H9 (cell line): Measurements from ENCODE around the gene ARL4D. TPM values are rescaled to one million over a fixed set of nuclear protein-coding genes. Genes with fewer than 3 reads are reported as not detected.

Source experiments
- DNase-seq: peaks from one replicate; pipeline ENCODE4 v3.0.0-alpha.2; 2017
- H2AFZ ChIP-seq: one replicate; pipeline ENCODE4 v1.6.1; 2013; ENCODE audit warnings: mild to moderate bottlenecking, low read length, control low read depth, moderate library complexity
- H2AK5ac ChIP-seq: 2 replicates; pipeline ENCODE4 v1.6.1; 2013; ENCODE audit warnings: low read length, control low read depth, mixed read lengths; ENCODE audit not compliant: insufficient read length
- H2BK120ac ChIP-seq: one replicate; pipeline ENCODE4 v1.6.1; 2013; ENCODE audit warnings: low read depth, mild to moderate bottlenecking, low read length, control low read depth, inconsistent platforms; ENCODE audit not compliant: poor library complexity, severe bottlenecking
- H2BK12ac ChIP-seq: 2 replicates; pipeline ENCODE4 v1.6.1; 2013; ENCODE audit warnings: low read length, control low read depth, mixed read lengths, low read depth; ENCODE audit not compliant: insufficient read length
- H2BK15ac ChIP-seq: 2 replicates; pipeline ENCODE4 v1.6.1; 2013; ENCODE audit warnings: low read depth, low read length, control low read depth
- H2BK20ac ChIP-seq: one replicate; pipeline ENCODE4 v1.6.1; 2013; ENCODE audit warnings: low read depth, mild to moderate bottlenecking, low read length, control low read depth, inconsistent platforms; ENCODE audit not compliant: poor library complexity, severe bottlenecking
- H2BK5ac ChIP-seq: 2 replicates; pipeline ENCODE4 v1.6.1; 2013; ENCODE audit warnings: low read length, control low read depth, mixed read lengths; ENCODE audit not compliant: insufficient read length
- H3K14ac ChIP-seq: 2 replicates; pipeline ENCODE4 v1.6.1; 2013; ENCODE audit warnings: low read length, control low read depth; ENCODE audit not compliant: insufficient read depth
- H3K18ac ChIP-seq: 2 replicates; pipeline ENCODE4 v1.6.1; 2013; ENCODE audit warnings: low read depth, mild to moderate bottlenecking, mixed read lengths, low read length, control low read depth; ENCODE audit not compliant: insufficient read length
- H3K23ac ChIP-seq: 2 replicates; pipeline ENCODE4 v1.6.1; 2013; ENCODE audit warnings: low read length, control low read depth, mixed read lengths, low read depth; ENCODE audit not compliant: insufficient read length
- H3K23me2 ChIP-seq: 2 replicates; pipeline ENCODE4 v1.6.1; 2013; ENCODE audit warnings: low read depth, mild to moderate bottlenecking, mixed read lengths, low read length, control low read depth; ENCODE audit not compliant: insufficient read length, poor library complexity, severe bottlenecking
- H3K27ac ChIP-seq: 2 replicates; pipeline ENCODE4 v1.5.1; 2013; ENCODE audit warnings: low read length, control low read depth, mixed read lengths, low read depth; ENCODE audit not compliant: insufficient read length
- H3K27me3 ChIP-seq: 2 replicates; pipeline ENCODE4 v1.6.1; 2013; ENCODE audit warnings: low read length, control low read depth, inconsistent platforms; ENCODE audit not compliant: insufficient read depth
- H3K4ac ChIP-seq: 2 replicates; pipeline ENCODE4 v1.6.1; 2013; ENCODE audit warnings: low read depth, mild to moderate bottlenecking, control low read depth, inconsistent platforms, low read length, moderate library complexity
- H3K4me1 ChIP-seq: 2 replicates; pipeline ENCODE4 v1.6.1; 2013; ENCODE audit warnings: low read length, control low read depth, inconsistent platforms; ENCODE audit not compliant: insufficient read depth
- H3K4me2 ChIP-seq: 2 replicates; pipeline ENCODE4 v1.6.1; 2013; ENCODE audit warnings: low read length, control low read depth, mixed read lengths; ENCODE audit not compliant: insufficient read length, insufficient read depth
- H3K56ac ChIP-seq: 2 replicates; pipeline ENCODE4 v1.6.1; 2013; ENCODE audit warnings: low read depth, mild to moderate bottlenecking, mixed read lengths, low read length, control low read depth; ENCODE audit not compliant: insufficient read length
- H3K79me1 ChIP-seq: 2 replicates; pipeline ENCODE4 v1.6.1; 2013; ENCODE audit warnings: low read depth, mild to moderate bottlenecking, moderate library complexity, low read length, control low read depth, inconsistent platforms; ENCODE audit not compliant: insufficient read depth, poor library complexity, severe bottlenecking
- H3K79me2 ChIP-seq: 2 replicates; pipeline ENCODE4 v1.6.1; 2013; ENCODE audit warnings: low read length, control low read depth, inconsistent platforms; ENCODE audit not compliant: insufficient read depth
- H3K9ac ChIP-seq: 2 replicates; pipeline ENCODE4 v1.6.1; 2013; ENCODE audit warnings: low read length, control low read depth, mixed read lengths; ENCODE audit not compliant: insufficient read length; ENCODE audit errors: extremely low read depth
- H3K9me3 ChIP-seq: one replicate; pipeline ENCODE4 v1.6.1; 2013; ENCODE audit warnings: low read depth, low read length, inconsistent platforms; ENCODE audit not compliant: control insufficient read depth
- H3T11ph ChIP-seq: one replicate; pipeline ENCODE4 v1.6.1; 2013; ENCODE audit warnings: mild to moderate bottlenecking, low read length, control low read depth, inconsistent platforms
- H4K20me1 ChIP-seq: one replicate; pipeline ENCODE4 v1.6.1; 2013; ENCODE audit not compliant: control insufficient read depth, insufficient read length, insufficient read depth
- H4K5ac ChIP-seq: 2 replicates; pipeline ENCODE4 v1.6.1; 2013; ENCODE audit warnings: low read depth, mild to moderate bottlenecking, mixed read lengths, low read length, control low read depth; ENCODE audit not compliant: insufficient read length
- H4K8ac ChIP-seq: replicated peaks from 2 replicates; pipeline ENCODE4 v1.6.1; 2013; ENCODE audit warnings: low read length, control low read depth, mixed read lengths, low read depth; ENCODE audit not compliant: insufficient read length
- H4K91ac ChIP-seq: 2 replicates; pipeline ENCODE4 v1.6.1; 2013; ENCODE audit warnings: low read depth, mild to moderate bottlenecking, moderate library complexity, mixed read lengths, low read length, control low read depth; ENCODE audit not compliant: insufficient read length
- H3K27ac Mint-ChIP-seq, 3 experiments: 2 replicates in 2 of 3; 3 replicates in 1 of 3; pipeline ENCODE4 v1.8.0; 2020 to 2021; ENCODE audit warnings: mixed read lengths in 3 of 3, mild to moderate bottlenecking in 1 of 3, moderate library complexity in 1 of 3
- H3K27me3 Mint-ChIP-seq: 2 replicates; pipeline ENCODE4 v1.8.0; 2021; ENCODE audit warnings: low read depth, mild to moderate bottlenecking, moderate library complexity, mixed read lengths
- H3K36me3 Mint-ChIP-seq, 3 experiments: 2 replicates in 2 of 3; 3 replicates in 1 of 3; pipeline ENCODE4 v1.8.0; 2020 to 2021; ENCODE audit warnings: low read depth in 3 of 3, mixed read lengths in 3 of 3; ENCODE audit not compliant: insufficient read depth in 1 of 3
- H3K4me1 Mint-ChIP-seq, 2 experiments: 2 replicates each; pipeline ENCODE4 v1.8.0; 2020; ENCODE audit warnings: mixed read lengths in 2 of 2
- H3K4me3 Mint-ChIP-seq, 2 experiments: 2 replicates in 1 of 2; 3 replicates in 1 of 2; pipeline ENCODE4 v1.8.0; 2020 to 2021; ENCODE audit warnings: mild to moderate bottlenecking in 2 of 2, mixed read lengths in 2 of 2, moderate library complexity in 1 of 2
- H3K9me3 Mint-ChIP-seq, 2 experiments: 2 replicates in 1 of 2; 3 replicates in 1 of 2; pipeline ENCODE4 v1.8.0; 2020; ENCODE audit warnings: mild to moderate bottlenecking in 2 of 2, mixed read lengths in 2 of 2, moderate library complexity in 1 of 2
- CTCF ChIP-seq: fragments of 200-600 bp; sonication (generic); conservative IDR thresholded peaks from 3 replicates; pipeline ENCODE4 v1.8.0; 2021; ENCODE audit warnings: antibody characterized with exemption, mild to moderate bottlenecking
- WGBS: extraction: QIAGEN DNeasy Blood & Tissue Kit; methylation state at CpG from one replicate; pipeline ENCODE4 v1.1.7; 2013; ENCODE audit warnings: missing lambda C conversion rate, low lambda C conversion rate, mixed read lengths; ENCODE audit not compliant: insufficient read length; ENCODE audit errors: extremely low coverage; 5-methylcytosine and 5-hydroxymethylcytosine counted together
- total RNA-seq: library from RNA; stranded (reverse); gene quantifications from 2 replicates; pipeline ENCODE4 v1.2.1, GENCODE V29; 2021

ARL4D gene
- total RNA-seq, 1 experiment from 2014 or later: 6.2 TPM

- no peaks in the 10 kb centered on the region; a peak in 1 of 5 replicates for H3K9me3 Mint-ChIP-seq
- H2BK12ac ChIP-seq: no peak overlapping the region
- peaks cover 7 to 32% of the 10 kb centered on the region in 2 experiments for H3K4me1 Mint-ChIP-seq
- H3K4ac ChIP-seq: no peak overlapping the region
- no peaks in the 10 kb centered on the region; the same call in 1 of the 2 replicates for H3K4me1 ChIP-seq
- H3K27ac Mint-ChIP-seq: no peak overlapping the region
- WGBS: no CpG with 5 or more reads among the region's 6 CpGs
- peaks cover 4% of the 10 kb centered on the region for H3K23me2 ChIP-seq
- H3K18ac ChIP-seq: no peak overlapping the region
- H4K20me1 ChIP-seq: no peaks in the 10 kb centered on the region
- no peak overlapping the region for H2BK15ac ChIP-seq
- no peak for TF ChIP-seq CTCF
- H2AFZ ChIP-seq: no peak overlapping the region
- H2BK120ac ChIP-seq: no peak overlapping the region
- no peaks in the 10 kb centered on the region for H3K9me3 ChIP-seq
- H3K23ac ChIP-seq: no peak overlapping the region
- no peak overlapping the region for H3K56ac ChIP-seq
- H3K27ac ChIP-seq: no peak overlapping the region
- H4K8ac ChIP-seq: no peak overlapping the region
- H3T11ph ChIP-seq: no peak overlapping the region
- H3K4me2 ChIP-seq: no peak overlapping the region
- no peak overlapping the region for H2BK20ac ChIP-seq
- peaks cover 0 to 14% (median 0%) of the 10 kb centered on the region in 3 experiments; a peak in 4 of 7 replicates for H3K36me3 Mint-ChIP-seq
- H3K27me3 ChIP-seq: no peaks in the 10 kb centered on the region
- no peaks in the 10 kb centered on the region for H3K79me2 ChIP-seq
- no peak for DNase-seq
- no peak overlapping the region for H3K4me3 Mint-ChIP-seq
- H2BK5ac ChIP-seq: no peak overlapping the region
- no peak overlapping the region for H4K5ac ChIP-seq
- no peaks in the 10 kb centered on the region; the same call in 1 of the 2 replicates for H3K27me3 Mint-ChIP-seq
- no peak overlapping the region for H2AK5ac ChIP-seq
- no peak overlapping the region for H3K9ac ChIP-seq
- H3K79me1 ChIP-seq: no peaks in the 10 kb centered on the region
- H3K14ac ChIP-seq: no peak overlapping the region
- H4K91ac ChIP-seq: no peak overlapping the region
These were observed 3.3 kb downstream of the ARL4D start for GRCh38 chr17:43402078-43402477.
